ENCODE results near the gene DMTF1.
"Not testable (repeated sequence)": the region's sequence is repeated elsewhere in the genome, so short reads cannot be mapped to it uniquely, and the experiment has no call there.

Gene DMTF1

GRCh38 chr7:87234949-87235348 is 82.7 kb downstream of the DMTF1 start:
- DNase-seq = no peak

- DNase-seq = not testable (repeated sequence)
These were observed 86.3 kb downstream of the DMTF1 start for GRCh38 chr7:87238464-87239051.

GRCh38 chr7:87245671-87246070 is 93.4 kb downstream of the DMTF1 start:
- not testable (repeated sequence) for DNase-seq
